COLO668 (cell line): ENCODE results near the gene XAB2.

ENCODE experiments used
- DNase-seq: peaks from one replicate; lab custom pipeline; 2025; ENCODE audit not compliant: unreplicated experiment; lab: John Stamatoyannopoulos, UW

The XAB2 gene

GRCh38 chr19:7629347-7630054, at the start of gene XAB2, which contains the start of gene PET100:
TSS of gene XAB2 (minus strand) at chr19:7629545. CDS start at chr19:7629527, 18 bp downstream.
TSS of gene PET100 (plus strand) at chr19:7629793. CDS start at chr19:7629834, 41 bp downstream.
- DNase-seq: peak; percentile 94

DNA sequence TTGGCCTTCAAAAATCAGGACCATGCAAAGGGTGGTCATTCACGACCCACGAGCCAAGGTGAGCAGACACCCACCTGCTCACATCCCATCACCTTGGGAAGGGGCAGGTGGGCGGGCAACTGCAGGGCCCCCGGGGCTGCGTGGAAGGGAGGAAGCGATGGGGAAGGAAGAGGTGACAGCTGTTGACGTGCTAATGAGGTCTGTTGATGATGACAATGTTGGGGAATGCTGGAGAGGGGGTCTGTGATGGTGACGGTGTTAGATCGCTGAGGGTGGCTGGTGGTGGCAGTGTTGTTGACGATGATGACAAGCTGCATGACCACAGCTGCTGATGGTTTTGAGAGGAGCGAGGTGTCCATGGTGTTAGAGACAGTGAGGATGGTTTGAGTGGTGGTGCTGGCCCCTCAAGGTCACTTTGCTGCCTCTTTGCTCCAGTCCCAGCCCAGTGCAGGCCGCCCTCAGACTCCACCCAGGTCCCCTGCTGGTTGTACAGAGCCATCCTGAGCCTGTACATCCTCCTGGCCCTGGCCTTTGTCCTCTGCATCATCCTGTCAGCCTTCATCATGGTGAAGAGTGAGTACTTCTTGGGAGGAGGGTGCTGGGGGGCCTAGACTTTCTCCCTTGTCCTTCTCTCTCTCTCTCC, 48.4 kb upstream of the XAB2 start:
- no peak for DNase-seq

DNA sequence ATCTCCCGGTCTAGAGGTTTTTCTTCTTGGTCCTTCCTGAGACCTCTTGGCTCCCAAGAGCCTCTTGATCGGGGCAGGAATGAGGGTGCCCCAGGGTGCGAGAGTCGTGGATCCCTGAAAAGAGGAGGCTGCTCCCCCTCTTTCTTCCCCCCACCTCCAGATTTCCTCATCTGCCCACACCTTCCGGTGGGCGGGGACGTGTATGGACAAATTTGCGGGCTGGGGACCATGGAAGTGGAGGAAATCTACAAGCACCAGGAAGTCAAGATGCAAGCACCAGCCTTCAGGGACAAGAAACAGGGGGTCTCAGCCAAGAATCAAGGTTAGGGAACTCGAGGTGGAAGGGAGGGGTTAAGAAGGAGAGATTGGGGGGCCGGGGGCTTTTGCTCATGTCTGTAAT, 47.5 kb upstream of the XAB2 start, which contains the start of gene MCEMP1:
Gene MCEMP1 (plus strand): TSS at position 237 of the 400 bp plus-strand sequence. CDS start 31 bp downstream, at position 268.
- no peak for DNase-seq

DNA sequence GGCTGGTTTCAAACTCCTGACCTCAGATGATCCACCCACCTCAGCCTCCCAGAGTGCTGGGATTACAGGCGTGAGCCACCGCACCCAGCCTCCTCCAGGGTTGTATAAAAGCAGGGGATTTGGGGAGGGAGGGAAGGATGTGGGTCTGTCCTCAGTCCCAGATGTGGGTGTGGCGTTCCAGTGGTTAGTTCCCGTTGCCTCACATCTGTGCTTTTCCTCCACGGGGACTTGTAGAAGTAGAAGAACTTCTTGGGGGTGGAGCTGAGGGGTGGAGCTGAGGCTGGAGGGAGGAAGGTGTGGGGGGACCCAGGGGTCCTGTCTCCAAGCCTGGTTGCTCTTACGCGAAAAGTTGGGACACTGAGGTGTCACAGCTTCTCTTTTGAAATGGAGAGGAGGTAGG, 47.0 kb upstream of the XAB2 start:
- no peak for DNase-seq

- DNase-seq: peak; percentile 25
Measured at GRCh38 chr19:7674010-7675005, 45.0 kb upstream of the XAB2 start.

DNA sequence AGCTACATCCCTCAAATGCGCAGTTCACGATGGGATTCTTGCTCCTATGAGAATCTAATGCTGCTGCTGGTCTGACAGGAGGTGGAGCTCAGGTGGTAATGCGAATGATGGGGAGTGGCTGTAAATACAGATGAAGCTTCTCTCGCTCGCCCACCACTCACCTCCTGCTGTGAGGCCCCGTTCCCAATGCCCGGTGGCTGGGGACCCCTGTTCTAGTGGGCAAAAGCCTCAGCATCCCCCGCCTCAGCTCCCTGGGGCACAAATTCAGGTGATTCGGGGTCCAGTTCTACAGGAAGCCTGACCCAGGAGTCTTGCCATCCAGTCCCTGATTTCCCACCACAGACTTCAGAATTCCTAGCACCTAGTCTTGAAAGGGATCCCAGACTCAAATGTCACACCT, 43.2 kb upstream of the XAB2 start:
- DNase-seq: no peak

DNA sequence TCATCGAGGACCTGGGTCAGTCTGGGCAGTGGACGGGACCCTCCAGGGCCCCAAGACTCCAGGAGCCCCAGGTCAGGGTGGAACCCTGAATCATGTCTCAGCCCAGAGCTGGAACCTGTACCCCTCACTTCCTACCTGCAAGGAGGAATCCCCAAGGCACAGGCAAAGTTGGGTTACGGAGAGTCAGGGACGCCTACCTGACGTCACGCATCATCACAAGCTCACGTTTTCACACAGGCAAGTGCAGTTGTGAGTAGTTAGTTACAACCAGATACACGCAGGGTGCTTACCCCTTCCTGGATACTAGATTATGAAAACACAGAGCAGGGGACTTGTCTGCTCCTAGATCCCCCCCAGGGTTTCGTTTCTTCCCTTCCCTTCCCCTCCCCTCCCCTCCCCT, 41.4 kb upstream of the XAB2 start:
- DNase-seq: no peak

- no peak for DNase-seq
Measured at GRCh38 chr19:7670150-7670783, 40.9 kb upstream of the XAB2 start.

- no peak for DNase-seq
Measured at GRCh38 chr19:7669641-7670040, 40.3 kb upstream of the XAB2 start.

- DNase-seq: no peak
Measured at GRCh38 chr19:7668842-7669241, 39.5 kb upstream of the XAB2 start, which contains the start of gene RETN. TSS of gene RETN (plus strand) at chr19:7669049. CDS start at chr19:7669327, 278 bp downstream.

GRCh38 chr19:7665076-7665475, 35.7 kb upstream of the XAB2 start:
- no peak for DNase-seq

DNA sequence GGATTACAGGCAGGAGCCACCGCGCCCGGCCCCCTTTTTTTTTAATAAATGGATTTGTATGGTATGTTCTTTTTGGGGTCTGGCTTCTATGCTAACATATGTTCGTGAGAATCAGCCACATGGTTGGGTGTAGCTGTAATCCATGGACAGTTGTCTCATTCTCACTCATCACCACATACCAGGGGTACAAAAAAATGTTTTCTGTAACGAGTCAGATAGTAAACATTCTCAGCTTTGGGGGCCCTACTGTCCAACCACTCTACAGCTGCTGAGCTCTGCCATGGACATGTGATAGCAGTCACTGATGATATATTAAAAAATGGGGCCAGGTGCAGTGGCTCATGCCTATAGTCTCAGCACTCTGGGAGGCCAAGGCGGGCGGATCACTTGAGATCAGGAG, 34.4 kb upstream of the XAB2 start:
- no peak for DNase-seq

DNA sequence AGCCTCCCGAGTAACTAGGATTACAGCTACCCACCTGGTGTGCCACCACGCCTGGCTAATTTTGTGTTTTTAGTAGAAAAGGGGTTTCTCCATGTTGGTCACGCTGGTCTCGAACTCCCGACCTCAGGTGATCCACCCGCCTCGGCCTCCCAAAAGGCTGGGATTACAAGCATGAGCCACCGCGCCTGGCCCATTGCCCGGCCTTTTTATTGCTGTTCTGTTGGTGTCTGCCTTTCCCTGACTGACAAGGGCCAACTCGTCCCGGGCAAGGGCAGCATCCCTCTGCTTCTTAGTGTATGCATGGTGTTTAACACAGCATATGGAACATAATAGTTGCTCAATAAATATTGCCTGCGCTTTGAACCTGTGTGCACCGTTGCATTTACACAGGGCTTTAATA, 33.3 kb upstream of the XAB2 start:
- no peak for DNase-seq

GRCh38 chr19:7661744-7662538, 32.6 kb upstream of the XAB2 start:
- DNase-seq: no peak

DNA sequence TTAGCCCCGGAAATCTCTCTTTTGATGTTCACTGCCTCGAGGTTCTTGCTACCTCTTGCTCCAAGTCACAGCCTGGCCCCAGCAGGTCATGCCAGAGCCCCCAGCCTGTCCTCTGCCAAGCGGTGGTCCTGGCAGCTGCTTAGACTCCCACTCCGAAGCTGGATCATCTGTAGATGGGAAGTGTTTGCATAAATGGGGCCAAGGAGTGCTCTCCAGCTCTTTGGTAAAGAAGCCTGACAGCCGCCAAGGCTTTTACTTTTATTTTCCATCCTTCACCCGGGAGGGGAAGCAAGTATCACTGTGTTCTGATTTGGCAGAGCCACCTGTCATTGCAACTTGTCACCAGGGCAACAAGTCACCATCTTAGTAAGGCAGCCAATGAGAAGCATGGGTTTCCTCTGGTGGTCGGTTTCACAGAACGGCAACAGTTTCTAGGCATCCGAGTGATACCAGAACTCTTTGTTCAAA, 28.9 kb upstream of the XAB2 start:
- DNase-seq: no peak

DNA sequence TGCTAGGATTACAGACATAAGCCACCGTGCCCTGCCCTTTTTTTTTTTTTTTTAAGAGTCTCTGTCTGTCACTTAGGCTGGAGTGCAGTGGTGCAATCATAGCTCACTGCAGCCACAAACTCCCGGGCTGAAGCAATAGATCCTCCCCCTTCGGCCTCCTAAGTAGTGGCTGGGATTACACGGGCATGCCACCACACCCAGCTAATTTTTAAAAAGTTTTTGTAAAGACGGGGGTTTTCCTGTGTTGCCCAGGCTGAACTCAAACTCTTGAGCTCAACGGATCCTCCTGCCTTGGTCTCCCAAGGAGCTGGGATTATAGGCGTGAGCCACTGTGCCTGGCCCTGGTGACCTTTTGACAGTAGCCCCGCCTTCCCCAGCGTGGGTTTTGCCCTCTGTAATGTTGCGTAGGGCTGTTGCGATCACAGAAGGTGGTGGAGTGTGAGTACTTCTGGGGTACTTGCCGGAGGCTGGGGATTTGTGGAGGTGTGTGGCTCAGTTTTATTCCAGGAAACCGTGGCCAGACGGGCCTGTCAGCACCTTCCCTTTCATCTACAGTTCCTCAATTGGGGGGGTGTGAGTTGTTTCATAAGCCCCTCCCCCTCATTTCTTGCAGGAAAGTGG, 27.9 kb upstream of the XAB2 start:
- no peak for DNase-seq

DNA sequence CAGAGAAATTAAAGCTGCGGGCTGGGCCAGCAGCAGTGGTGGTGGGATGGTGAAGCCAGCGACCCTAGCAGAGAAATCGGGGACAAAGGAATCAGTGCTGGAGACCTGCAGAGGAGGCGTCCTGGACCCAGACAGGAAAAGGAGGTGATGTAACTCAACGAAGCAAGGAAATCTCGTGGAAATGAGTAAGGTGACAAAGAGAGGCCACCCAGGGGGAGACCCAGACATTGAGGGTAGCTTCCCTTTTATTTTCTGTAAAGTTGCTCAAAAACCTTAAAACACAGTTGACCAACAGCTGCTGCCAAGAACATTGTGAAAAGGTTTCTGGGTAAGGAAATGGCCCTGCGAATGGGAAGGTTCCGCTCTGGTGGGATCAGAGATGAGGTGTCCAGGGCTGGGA, 26.2 kb upstream of the XAB2 start:
- DNase-seq: no peak

DNA sequence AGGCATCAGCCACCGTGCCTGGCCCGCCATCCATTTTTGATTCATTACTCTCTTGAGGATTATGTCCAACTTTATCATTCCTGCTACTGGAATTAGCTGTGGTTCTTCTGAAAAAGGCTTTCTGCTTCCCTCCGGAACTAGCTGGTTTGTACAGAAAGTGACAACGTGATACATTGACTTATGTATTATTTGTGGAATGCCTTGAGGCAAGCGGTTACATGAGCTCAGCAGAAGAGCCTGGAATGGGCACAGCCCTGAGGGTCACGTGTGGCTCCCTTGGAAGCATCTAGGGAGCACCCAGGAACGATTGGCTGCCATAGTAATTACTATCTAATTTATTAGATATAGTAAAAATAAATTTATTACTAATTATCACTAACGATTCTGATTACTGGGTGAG, 25.1 kb upstream of the XAB2 start:
- DNase-seq: no peak

- DNase-seq: peak; percentile 70
Measured at GRCh38 chr19:7652061-7652641, 22.8 kb upstream of the XAB2 start.
